NCI-H524 (cell line): Measurements from ENCODE around the gene COPE.
"Not testable (repeated sequence)": the region's sequence is repeated elsewhere in the genome, so short reads cannot be mapped to it uniquely, and the experiment has no call there.

Source experiments
- DNase-seq, 2 experiments: peaks; one replicate each; lab custom pipeline; 2025; lab: John Stamatoyannopoulos, UW

The COPE gene

DNA sequence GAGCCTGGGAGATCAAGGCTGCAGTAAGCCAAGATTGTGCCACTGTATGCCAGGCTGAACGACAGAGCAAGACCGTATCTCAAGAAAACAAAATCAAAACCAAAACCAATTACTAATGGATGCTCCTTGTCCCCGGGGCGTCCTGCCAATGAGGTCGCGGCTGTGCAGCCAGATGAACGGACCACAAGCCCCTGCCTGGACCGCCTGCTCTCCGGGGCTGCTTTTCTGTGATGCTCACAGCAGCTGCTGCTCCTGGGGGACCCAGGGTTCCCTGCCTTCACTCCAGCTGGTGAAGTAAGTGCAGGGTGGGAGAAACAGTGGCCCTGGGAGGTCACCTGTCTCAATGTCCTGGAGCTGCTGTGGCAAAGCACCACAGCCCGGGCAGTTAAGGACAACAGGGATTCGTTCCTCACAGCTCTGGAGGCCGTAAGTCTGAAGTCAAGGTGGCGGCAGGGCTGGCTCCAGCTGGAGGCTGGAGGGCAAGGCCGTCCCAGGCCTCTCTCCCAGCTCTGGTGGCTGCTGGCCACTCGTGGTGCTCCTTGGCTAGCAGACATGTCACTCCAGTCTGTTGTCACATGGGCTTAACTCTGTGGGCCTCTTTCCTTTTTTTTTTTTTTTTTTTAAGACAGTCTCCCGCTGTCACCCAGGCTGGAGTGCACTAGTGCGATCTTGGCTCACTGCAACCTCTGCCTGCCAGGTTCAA, 10.1 kb downstream of the COPE start:
- no peak for DNase-seq

DNA sequence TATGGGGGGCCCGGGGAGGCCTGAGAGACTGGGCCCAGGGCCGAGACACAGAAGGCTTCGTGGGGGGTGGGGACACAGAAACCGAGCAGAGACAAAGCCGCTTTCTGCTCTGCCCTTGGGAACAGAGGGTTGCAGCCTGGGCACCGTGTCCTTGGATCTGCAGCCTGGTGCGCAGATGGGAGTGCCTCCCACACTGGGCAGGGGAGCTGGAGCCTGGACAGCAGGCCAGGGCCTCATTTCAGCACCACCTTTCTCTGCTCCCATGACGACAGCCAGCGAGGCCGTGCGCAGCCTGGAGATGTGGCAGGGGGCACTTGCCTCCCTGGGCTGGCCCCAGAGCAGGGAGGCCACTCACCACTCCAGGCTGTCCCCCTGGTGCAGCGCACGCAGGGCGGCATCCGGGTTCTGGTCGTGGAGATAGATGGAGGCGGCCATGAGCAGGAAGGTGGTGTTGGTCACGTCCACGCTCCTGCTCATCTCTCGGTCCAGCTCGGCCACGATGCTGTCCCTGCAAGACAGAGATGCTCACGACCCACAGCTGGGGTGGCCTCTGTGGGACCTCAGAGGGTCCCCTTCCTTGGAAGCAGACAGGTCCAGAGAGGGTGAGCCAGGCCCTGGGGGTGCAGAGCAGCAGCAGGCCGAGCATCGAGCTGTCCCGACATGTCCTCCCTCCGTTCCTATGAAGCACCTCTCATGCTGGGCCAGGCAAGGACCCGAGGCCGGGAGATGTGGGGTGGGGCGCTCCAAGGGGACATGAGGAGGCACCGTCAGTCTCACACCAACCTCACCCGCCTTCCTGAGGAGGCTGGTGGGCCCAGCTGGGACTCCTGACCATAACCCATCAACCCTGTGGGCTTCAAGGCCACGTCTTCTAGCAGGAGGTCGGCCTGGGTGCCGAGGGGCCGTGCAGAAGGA, 12.3 kb downstream of the COPE start:
- DNase-seq: no peak

GRCh38 chr19:18905513-18906236, 13.5 kb downstream of the COPE start:
- no peak for DNase-seq

DNA sequence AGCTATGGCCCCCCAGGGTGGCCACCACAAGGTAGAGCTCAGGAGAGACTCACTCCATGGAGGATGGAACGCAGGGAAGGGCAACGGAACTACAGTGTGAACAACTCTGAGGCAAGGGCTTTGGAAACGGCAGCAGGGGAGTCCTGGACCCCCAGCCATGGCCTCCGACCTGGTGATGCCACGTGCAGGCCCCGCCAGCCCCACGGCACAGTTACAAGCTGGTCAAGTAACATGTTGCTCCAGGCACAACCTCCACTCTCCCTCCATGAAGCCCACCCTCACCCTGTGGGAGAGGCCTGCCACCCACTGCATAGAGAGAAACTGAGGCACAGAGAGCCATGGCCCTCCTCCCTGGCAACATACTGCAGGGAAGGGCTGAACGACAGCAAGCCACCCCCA, 14.1 kb downstream of the COPE start:
- DNase-seq: no peak

- DNase-seq: no peak
Measured at GRCh38 chr19:18904334-18905057, 14.7 kb downstream of the COPE start.

DNA sequence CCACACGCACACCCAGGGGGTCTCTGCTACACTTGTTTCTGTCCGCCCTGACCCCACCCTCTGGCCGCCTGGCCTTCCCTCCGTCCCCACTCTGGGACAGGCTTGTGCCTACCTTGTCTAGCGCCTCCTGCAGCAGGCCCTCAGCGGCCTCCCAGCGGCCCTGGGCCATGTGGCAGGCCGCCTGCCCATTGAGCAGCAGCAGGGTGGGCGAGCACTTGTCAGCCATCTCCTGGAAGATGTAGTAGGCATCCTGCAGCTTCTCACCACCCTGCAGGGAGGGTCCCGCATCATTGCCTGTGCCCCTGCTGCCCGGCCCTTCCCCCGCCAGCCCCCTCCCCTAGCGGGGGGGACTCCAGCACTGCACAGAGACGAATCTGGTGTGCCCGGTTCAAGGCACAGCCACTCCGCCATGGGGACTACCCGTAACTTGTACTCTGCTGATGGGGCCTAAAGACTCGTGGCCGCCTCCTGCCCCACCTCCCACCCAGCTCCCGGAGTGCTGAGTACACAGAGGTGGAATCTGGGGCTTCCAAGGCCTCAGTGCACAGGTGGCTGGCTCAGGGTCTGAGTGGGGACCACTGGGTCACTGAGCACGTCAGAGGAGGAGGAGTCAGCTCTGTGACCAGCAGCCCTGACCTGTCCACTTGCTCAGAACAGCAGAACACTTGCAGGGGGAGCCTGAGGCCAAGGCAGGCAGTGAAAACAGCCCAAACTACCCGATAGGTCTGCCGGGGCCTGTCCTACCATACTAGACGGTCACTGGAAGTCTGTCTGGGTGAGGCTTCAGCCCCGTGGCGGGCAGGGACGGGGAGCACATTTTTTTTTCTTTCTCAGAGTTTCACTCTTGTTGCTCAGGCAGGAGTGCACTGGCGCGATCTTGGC, 15.8 kb downstream of the COPE start:
- no peak for DNase-seq

GRCh38 chr19:18902519-18902918, 16.7 kb downstream of the COPE start:
- DNase-seq: not testable (repeated sequence)

GRCh38 chr19:18901491-18901890, 17.7 kb downstream of the COPE start:
- no peak for DNase-seq

- DNase-seq: no peak
Measured at GRCh38 chr19:18900700-18901481, 18.3 kb downstream of the COPE start.

DNA sequence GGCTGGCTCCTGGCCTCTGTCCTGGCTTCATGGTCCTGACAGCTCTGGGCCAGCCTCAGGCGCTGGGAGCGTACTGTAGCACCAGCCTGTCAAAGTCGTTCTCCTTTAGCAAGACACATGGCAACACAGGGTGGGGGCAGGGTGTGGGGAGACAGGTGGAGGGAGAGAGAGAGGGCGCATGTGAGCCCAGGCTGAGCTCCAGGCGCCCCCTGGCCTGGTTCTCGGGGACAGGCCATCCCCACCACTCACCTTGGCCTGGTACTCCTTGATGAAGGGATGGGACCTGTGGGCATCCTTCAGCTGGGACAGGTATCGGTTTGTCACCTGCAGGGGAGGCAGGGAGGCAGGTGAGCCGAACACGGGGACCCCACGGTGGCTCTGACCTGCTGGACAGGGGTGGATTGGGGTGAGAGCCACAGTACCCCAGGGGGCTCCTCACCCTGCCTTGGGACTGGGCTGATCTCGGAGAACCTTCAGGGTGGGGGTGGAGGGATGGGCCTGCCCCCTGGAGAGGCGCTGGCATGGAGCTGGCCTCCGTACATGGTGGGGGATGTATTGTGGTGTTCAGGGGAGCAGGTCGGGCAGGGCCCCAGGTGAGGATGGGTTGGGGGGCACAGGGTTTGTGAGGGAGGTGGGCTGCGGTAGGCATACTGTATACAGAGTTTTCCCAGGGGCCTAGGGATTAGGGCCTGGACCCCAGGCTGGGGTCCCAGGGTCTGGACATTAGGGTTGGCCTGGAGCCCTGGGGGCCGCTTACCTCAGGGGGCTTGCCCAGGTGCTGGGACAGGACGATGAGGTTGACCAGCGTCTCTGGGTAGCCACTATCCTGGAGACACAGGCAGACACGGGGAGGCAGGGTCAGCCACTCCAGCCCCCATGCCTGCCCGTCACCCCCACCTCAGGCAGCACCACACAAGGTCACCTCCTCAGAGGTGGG, 19.3 kb downstream of the COPE start:
- peak; percentile 14 to 45 for DNase-seq

GRCh38 chr19:18898607-18899408, 20.4 kb downstream of the COPE start:
- DNase-seq: no peak

DNA sequence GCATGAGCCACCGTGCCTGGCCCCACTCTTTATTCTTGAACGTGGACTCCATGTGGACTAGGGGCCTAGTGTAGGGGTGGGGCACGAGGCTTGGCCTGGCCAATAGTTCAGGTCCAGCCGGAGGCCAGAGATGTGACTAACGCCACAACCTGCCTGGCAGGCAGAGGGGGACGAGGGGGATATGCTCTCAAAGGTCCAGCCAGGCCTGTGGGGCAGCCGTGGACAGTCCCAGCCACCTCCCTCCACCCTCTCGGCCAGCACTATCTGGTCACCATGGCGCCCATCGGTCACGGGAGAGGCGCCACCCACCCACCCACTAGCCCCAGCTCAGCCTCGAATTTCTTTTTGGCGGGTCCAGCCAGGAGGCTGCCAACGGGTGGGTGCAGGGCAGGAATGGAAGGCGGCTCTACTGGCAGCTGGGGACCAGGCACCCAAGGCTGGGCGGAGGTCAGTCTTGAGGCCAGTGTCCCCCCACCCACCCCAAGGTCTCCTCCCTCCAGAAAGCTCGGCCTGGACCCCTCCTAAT, 21.0 kb downstream of the COPE start:
- no peak for DNase-seq

GRCh38 chr19:18897094-18898029, 21.8 kb downstream of the COPE start:
- DNase-seq: no peak

DNA sequence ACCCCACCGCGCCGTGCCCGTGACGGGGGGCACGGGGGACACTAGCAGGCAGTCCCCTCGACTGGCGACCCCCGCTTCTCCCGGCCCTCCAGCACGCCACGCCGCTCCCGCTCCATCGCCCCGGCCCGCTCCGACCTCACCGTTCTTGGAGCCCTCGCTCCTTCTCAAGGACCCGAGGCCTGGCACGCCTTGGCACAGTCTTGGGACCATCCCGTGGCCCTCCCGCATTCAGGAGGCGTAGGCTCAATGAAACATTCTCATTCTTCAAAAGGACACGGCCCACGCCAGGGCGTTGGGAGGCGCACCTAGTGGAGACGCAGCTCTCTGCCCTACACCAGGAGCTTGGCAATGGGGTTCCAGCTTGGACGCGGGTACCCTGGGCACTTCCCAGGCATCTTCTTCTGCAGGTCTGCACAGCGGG, 22.8 kb downstream of the COPE start:
- peak in 1 of 2 experiments; percentile 43 for DNase-seq

DNA sequence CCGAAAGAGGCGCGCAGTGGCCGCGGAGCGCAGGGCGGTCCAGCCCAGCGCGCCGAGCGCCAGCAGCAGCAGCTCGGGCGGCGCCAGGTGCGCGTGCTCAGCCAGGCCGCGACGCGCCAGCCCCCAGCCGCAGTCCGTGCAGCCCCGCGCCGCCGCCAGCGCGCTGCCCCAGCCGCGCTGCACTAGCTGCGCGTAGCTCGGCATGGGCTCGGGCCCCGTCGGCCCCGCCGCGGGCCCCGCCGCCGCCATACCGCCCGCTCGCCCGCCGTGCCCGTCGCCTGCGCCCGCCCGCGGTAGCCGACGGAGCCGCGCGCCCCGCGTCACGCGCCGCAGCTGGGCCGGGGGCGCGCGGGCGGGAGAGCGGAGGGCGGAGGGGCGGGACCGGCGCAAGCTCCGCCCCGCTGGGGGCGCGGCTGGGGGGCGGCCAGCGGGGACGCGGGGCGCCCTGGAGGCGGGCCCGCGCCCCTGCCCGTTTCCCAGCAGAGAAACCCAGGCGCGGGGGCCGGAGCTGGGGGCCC, 23.3 kb downstream of the COPE start, which contains the start of gene CERS1:
CERS1 (minus strand) TSS at position 335 of the 518 bp plus-strand sequence; CDS start at position 249, 86 bp downstream.
- peak; percentile 15 to 54 for DNase-seq
